Lower leg skin (tissue), 3 donors: ENCODE data around the gene RALGDS.

Experiments
- POLR2A ChIP-seq, 2 donors: fragments of 450-650 bp; IDR thresholded peaks; one replicate each; pipeline ENCODE4 v1.6.1; 2016 to 2017; ENCODE audit warnings: antibody characterized with exemption in 2 of 2, mild to moderate bottlenecking in 1 of 2, moderate library complexity in 1 of 2
- TF ChIP-seq, protein P1 (sequence below), 3 donors: fragments of 450-650 bp; IDR thresholded peaks; one replicate each; pipeline ENCODE4 v1.5.1; 2016; ENCODE audit warnings: antibody characterized with exemption in 3 of 3, mild to moderate bottlenecking in 3 of 3, moderate library complexity in 2 of 3

DNA sequence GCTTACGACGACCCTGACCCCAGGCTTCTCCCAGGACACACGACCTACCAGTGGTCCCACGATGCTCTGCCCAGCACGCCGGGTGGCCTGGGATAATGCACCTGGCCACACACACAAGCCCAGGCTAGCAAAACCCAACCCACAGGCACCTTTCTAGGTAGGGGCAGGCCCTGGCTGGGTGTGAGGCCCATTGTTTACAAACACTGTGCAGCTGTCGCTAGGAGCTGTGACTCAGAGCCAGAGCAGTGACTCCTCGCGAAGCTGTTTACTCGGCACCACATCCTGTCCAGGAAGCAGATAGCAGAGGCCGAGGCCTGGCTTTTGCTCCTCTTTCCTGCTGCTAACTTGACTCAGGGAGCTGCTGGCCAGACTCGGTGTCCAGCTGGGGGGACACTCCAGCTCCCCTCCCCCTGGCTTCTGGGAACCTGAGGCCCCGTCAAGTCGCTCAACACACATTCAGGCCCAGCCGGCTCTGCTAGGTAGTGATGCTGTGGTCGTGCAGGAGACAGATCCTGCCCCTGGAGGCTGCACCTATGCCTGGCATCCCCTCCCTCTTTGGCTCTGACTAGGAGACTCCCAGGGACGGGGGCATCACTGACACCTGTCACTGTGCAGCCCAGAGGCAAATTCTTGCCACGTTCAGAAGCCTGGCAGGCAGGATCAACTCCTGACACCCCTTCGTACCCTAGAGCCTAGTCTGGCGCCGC, 12.8 kb upstream of the RALGDS start:
- TF ChIP-seq, protein P1, sequence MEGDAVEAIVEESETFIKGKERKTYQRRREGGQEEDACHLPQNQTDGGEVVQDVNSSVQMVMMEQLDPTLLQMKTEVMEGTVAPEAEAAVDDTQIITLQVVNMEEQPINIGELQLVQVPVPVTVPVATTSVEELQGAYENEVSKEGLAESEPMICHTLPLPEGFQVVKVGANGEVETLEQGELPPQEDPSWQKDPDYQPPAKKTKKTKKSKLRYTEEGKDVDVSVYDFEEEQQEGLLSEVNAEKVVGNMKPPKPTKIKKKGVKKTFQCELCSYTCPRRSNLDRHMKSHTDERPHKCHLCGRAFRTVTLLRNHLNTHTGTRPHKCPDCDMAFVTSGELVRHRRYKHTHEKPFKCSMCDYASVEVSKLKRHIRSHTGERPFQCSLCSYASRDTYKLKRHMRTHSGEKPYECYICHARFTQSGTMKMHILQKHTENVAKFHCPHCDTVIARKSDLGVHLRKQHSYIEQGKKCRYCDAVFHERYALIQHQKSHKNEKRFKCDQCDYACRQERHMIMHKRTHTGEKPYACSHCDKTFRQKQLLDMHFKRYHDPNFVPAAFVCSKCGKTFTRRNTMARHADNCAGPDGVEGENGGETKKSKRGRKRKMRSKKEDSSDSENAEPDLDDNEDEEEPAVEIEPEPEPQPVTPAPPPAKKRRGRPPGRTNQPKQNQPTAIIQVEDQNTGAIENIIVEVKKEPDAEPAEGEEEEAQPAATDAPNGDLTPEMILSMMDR (IDR thresholded peaks at IDR 0.05): no peak
- no peak for TF ChIP-seq POLR2A (IDR thresholded peaks at IDR 0.05)
